GM19035 (cell line): ENCODE data around the gene GPRIN2.
"Not testable (repeated sequence)": the region's sequence is repeated elsewhere in the genome, so short reads cannot be mapped to it uniquely, and the experiment has no call there.

ENCODE experiments used
- ATAC-seq: cut with Tn5 transposase; IDR thresholded peaks from one replicate; pipeline ENCODE4 v1.9.1; 2021; ENCODE audit not compliant: unreplicated experiment

The GPRIN2 gene

GRCh38 chr10:46538717-46539426 is 17.6 kb downstream of the GPRIN2 start:
- ATAC-seq = no peak

GRCh38 chr10:46538155-46538554 is 18.3 kb downstream of the GPRIN2 start:
- ATAC-seq = no peak

- ATAC-seq = no peak
These were observed 19.1 kb downstream of the GPRIN2 start for GRCh38 chr10:46537309-46537708.

- ATAC-seq = no peak
These were observed 19.7 kb downstream of the GPRIN2 start for GRCh38 chr10:46536781-46537180.

GRCh38 chr10:46536171-46536570 is 20.3 kb downstream of the GPRIN2 start:
- ATAC-seq = no peak

GRCh38 chr10:46534828-46535524 is 21.5 kb downstream of the GPRIN2 start:
- ATAC-seq = no peak

- ATAC-seq = not testable (repeated sequence)
These were observed 24.2 kb downstream of the GPRIN2 start for GRCh38 chr10:46532256-46532655.

- no peak for ATAC-seq
These were observed 25.9 kb downstream of the GPRIN2 start for GRCh38 chr10:46530249-46531186.

GRCh38 chr10:46529742-46530141 is 26.7 kb downstream of the GPRIN2 start:
- not testable (repeated sequence) for ATAC-seq

- ATAC-seq = no peak
These were observed 27.5 kb downstream of the GPRIN2 start for GRCh38 chr10:46528675-46529615.

GRCh38 chr10:46528171-46528671 is 28.2 kb downstream of the GPRIN2 start:
- ATAC-seq = no peak

- no peak for ATAC-seq
These were observed 29.1 kb downstream of the GPRIN2 start for GRCh38 chr10:46527241-46527811.

GRCh38 chr10:46526682-46527038 is 29.8 kb downstream of the GPRIN2 start:
- no peak for ATAC-seq

GRCh38 chr10:46525824-46526681 is 30.4 kb downstream of the GPRIN2 start:
- ATAC-seq = no peak

- no peak for ATAC-seq
These were observed 31.2 kb downstream of the GPRIN2 start for GRCh38 chr10:46525177-46525823.

GRCh38 chr10:46524472-46525176 is 31.8 kb downstream of the GPRIN2 start:
- no peak for ATAC-seq

GRCh38 chr10:46523962-46524471 is 32.4 kb downstream of the GPRIN2 start:
- ATAC-seq = no peak
